IMR-90 (cell line): ENCODE results near the gene ENTPD7. TPM values are rescaled to one million over a fixed set of nuclear protein-coding genes. Genes with fewer than 3 reads are reported as not detected.

ENCODE experiments used
- ATAC-seq: fragments of 200-7000 bp; cut with Tn5 transposase; 2 replicates; pipeline ENCODE4 v1.9.1; 2020; ENCODE audit warnings: low read depth, mild to moderate bottlenecking, moderate library complexity
- BruUV-seq: library from RNA; stranded (reverse); fragments of 400-500 nt; replicated peaks from 2 replicates; lab custom pipeline; 2021; lab: Mats Ljungman, UMichigan
- CTCF ChIA-PET: fragments of 300-600 bp; formaldehyde crosslinking; extraction: SDS; loops from one replicate; lab custom pipeline; 2021; ENCODE audit warnings: antibody characterized with exemption; lab: Yijun Ruan, JAX
- POLR2A ChIA-PET: fragments of 300-600 bp; sonication (Branson Sonifier 250); formaldehyde crosslinking; loops from one replicate; lab custom pipeline; 2022; ENCODE audit warnings: antibody characterized with exemption; ENCODE audit not compliant: unreplicated experiment; lab: Charles Lee
- DNase-seq: peaks from one replicate; pipeline ENCODE4 v3.0.0; 2013
- H2AFZ ChIP-seq: replicated peaks from 2 replicates; pipeline ENCODE3; 2013; ENCODE audit warnings: low read length, mild to moderate bottlenecking; ENCODE audit not compliant: poor library complexity
- H2AK5ac ChIP-seq: 2 replicates; pipeline ENCODE4 v1.6.1; 2013; ENCODE audit warnings: low read depth, low read length, inconsistent platforms
- H2AK9ac ChIP-seq: replicated peaks from 2 replicates; pipeline ENCODE3; 2013; ENCODE audit warnings: mild to moderate bottlenecking, low read depth, low read length, moderate library complexity; ENCODE audit not compliant: poor library complexity
- H2BK120ac ChIP-seq: 2 replicates; pipeline ENCODE4 v1.6.1; 2013; ENCODE audit warnings: low read depth, low read length, inconsistent platforms
- H2BK15ac ChIP-seq: 3 replicates; pipeline ENCODE4 v1.6.1; 2013; ENCODE audit warnings: low read depth, low read length, inconsistent platforms
- H2BK20ac ChIP-seq: 2 replicates; pipeline ENCODE4 v1.6.1; 2013; ENCODE audit warnings: low read depth, mild to moderate bottlenecking, inconsistent platforms, low read length, moderate library complexity
- H2BK5ac ChIP-seq: 2 replicates; pipeline ENCODE4 v1.6.1; 2013; ENCODE audit warnings: mild to moderate bottlenecking, low read depth, low read length, inconsistent platforms; ENCODE audit not compliant: poor library complexity, severe bottlenecking
- H3K14ac ChIP-seq: replicated peaks from 2 replicates; pipeline ENCODE4 v1.6.1; 2013; ENCODE audit warnings: low read depth, low read length, inconsistent platforms
- H3K18ac ChIP-seq: 2 replicates; pipeline ENCODE4 v1.6.1; 2013; ENCODE audit warnings: low read depth, low read length, control low read depth
- H3K23ac ChIP-seq: 2 replicates; pipeline ENCODE4 v1.6.1; 2013; ENCODE audit warnings: low read depth, low read length, inconsistent platforms
- H3K27ac ChIP-seq: 2 replicates; pipeline ENCODE4 v1.5.1; 2013; ENCODE audit warnings: mild to moderate bottlenecking, control low read depth, low read length; ENCODE audit not compliant: insufficient read depth
- H3K27me3 ChIP-seq: 2 replicates; pipeline ENCODE4 v1.6.1; 2013; ENCODE audit warnings: low read length; ENCODE audit not compliant: control insufficient read depth, insufficient read depth
- H3K36me3 ChIP-seq: 2 replicates; pipeline ENCODE4 v1.6.1; 2013; ENCODE audit warnings: low read length, mixed read lengths; ENCODE audit not compliant: control insufficient read depth, insufficient read depth
- H3K4ac ChIP-seq: 2 replicates; pipeline ENCODE4 v1.6.1; 2013; ENCODE audit warnings: low read depth, low read length, inconsistent platforms
- H3K4me1 ChIP-seq: 2 replicates; pipeline ENCODE4 v1.6.1; 2013; ENCODE audit warnings: low read length, mixed read lengths; ENCODE audit not compliant: control insufficient read depth, insufficient read depth
- H3K4me2 ChIP-seq: 2 replicates; pipeline ENCODE4 v1.6.1; 2013; ENCODE audit warnings: low read depth, mild to moderate bottlenecking, control low read depth, low read length, moderate library complexity
- H3K4me3 ChIP-seq: 2 replicates; pipeline ENCODE4 v1.5.1; 2013; ENCODE audit warnings: low read depth, mild to moderate bottlenecking, control low read depth, low read length, moderate library complexity; ENCODE audit not compliant: insufficient read depth
- H3K56ac ChIP-seq: 2 replicates; pipeline ENCODE4 v1.6.1; 2013; ENCODE audit warnings: low read length, inconsistent platforms; ENCODE audit not compliant: insufficient read depth; ENCODE audit errors: extremely low read depth
- H3K79me1 ChIP-seq, 2 experiments: 2 replicates each; pipeline ENCODE4 v1.6.1; 2013; ENCODE audit warnings: low read length in 2 of 2, inconsistent platforms in 1 of 2, low read depth in 1 of 2
- H3K9ac ChIP-seq: 2 replicates; pipeline ENCODE4 v1.6.1; 2013; ENCODE audit warnings: low read depth, low read length, control low read depth
- H3K9me1 ChIP-seq: 2 replicates; pipeline ENCODE4 v1.6.1; 2013; ENCODE audit warnings: low read length, inconsistent platforms; ENCODE audit not compliant: insufficient read depth
- H3K9me3 ChIP-seq: 2 replicates; pipeline ENCODE4 v1.6.1; 2013; ENCODE audit warnings: low read length; ENCODE audit not compliant: control insufficient read depth, insufficient read depth
- H4K20me1 ChIP-seq: 2 replicates; pipeline ENCODE4 v1.6.1; 2013; ENCODE audit warnings: low read length, inconsistent platforms; ENCODE audit not compliant: insufficient read depth
- H4K5ac ChIP-seq: 2 replicates; pipeline ENCODE4 v1.6.1; 2013; ENCODE audit warnings: mild to moderate bottlenecking, low read depth, low read length, control low read depth
- H4K8ac ChIP-seq, 2 experiments: 2 replicates each; pipeline ENCODE4 v1.6.1; 2013; ENCODE audit warnings: low read depth in 2 of 2, low read length in 2 of 2, control low read depth in 1 of 2, inconsistent platforms in 1 of 2
- H4K91ac ChIP-seq: 2 replicates; pipeline ENCODE4 v1.6.1; 2013; ENCODE audit warnings: low read depth, low read length, inconsistent platforms; ENCODE audit not compliant: insufficient read depth
- FOS ChIP-seq: fragments of 150-350 bp; IDR thresholded peaks from 2 replicates; pipeline ENCODE4 v1.6.1; 2016; ENCODE audit warnings: low read depth, low read length
- MXI1 ChIP-seq: IDR thresholded peaks from 2 replicates; pipeline ENCODE4 v1.6.1; 2012; ENCODE audit warnings: low read depth, mild to moderate bottlenecking, low read length, moderate library complexity, borderline replicate concordance
- WGBS, 2 experiments: methylation state at CpG; one replicate each; pipeline versions ENCODE4 v1.1.5 to v1.1.7; 2013; ENCODE audit warnings: missing lambda C conversion rate in 2 of 2; ENCODE audit not compliant: insufficient read length in 1 of 2; ENCODE audit errors: extremely low coverage in 2 of 2; 5-methylcytosine and 5-hydroxymethylcytosine counted together
- dilution Hi-C: fragments of 300-500 bp; cut with HindIII; formaldehyde crosslinking; loops from one replicate; pipeline ENCODE4 v1.14.3; 2018; ENCODE audit warnings: low sequenced_read_pairs; ENCODE audit not compliant: unreplicated experiment
- in situ Hi-C: fragments of 300-500 bp; cut with MboI; formaldehyde crosslinking; loops from 3 replicates; pipeline ENCODE4 v1.14.3; 2019; ENCODE audit warnings: low sequenced_read_pairs, inconsistent platforms, mixed read lengths
- intact Hi-C: fragments of 100-400 bp; cut with micrococcal nuclease; formaldehyde crosslinking; loops from 2 replicates; pipeline ENCODE4 v1.10.0; 2022
- polyA plus RNA-seq, 3 experiments: library from polyadenylated mRNA; depleted of rRNA; stranded (reverse); fragments of >200 nt; gene quantifications; 2 replicates each; pipeline ENCODE4 v1.2.3, GENCODE V29; 2012; ENCODE audit warnings: low replicate concordance in 1 of 3
- total RNA-seq: library from RNA; depleted of rRNA; stranded (reverse); fragments of >200 nt; gene quantifications from 2 replicates; pipeline ENCODE4 v1.2.3, GENCODE V29; 2012
- TF ChIP-seq, protein P1 (sequence below): fragments of 150-350 bp; IDR thresholded peaks from 2 replicates; pipeline ENCODE4 v1.6.1; 2017; ENCODE audit warnings: mild to moderate bottlenecking, antibody characterized with exemption, low read length, low read depth
- TF ChIP-seq, protein P2 (sequence below): conservative IDR thresholded peaks from 2 replicates; pipeline ENCODE4 v1.5.1; 2012; ENCODE audit warnings: mild to moderate bottlenecking, low read depth, low read length, improper control_type of control experiment

Gene ENTPD7
- total and polyA plus RNA-seq, 2 of the 4 experiments (the other 2 are of a cell fraction): 8.0 to 23.3 TPM

DNA sequence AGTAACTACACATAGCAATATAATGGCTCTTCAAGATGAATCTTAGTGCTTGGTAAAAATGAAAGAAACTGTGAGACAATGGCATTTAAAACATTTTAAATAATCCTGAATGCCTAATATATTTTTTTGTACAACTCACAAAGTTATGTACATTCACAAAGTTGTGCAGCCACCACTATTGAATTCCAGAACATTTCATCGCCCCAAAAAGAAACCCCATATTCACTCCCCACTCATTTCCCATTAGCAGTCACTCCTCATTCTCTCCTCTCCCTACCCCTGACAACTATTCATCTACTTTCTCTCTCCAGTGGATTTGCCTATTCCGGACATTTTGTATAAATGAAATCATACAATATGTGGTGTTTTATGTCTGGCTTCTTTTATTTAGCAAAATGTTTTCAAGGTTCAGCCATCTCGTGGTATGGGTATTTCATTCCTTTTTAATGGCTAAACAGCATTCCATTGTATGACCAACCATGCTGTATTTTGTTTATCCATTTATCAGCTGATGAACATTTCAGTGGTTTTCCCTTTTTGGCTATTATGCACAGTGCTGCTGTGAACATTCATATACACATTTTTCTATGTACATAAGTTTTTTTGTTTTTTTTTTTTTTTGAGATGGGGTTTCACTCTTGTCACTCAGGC lies 34.7 kb downstream of the ENTPD7 start:
- BruUV-seq: no TSS peak
- Histone ChIP-seq H3K27me3 (no peaks in the 10 kb centered on the region), H2BK120ac (peak overlapping the region; percentile 94), H3K9me3 (no peaks in the 10 kb centered on the region), H2BK15ac (peak overlapping the region; percentile 64; the same call in 1 of the 3 replicates), H2BK20ac (peak overlapping the region; percentile 91), H4K8ac (peak overlapping the region; percentile 3 to 91; a peak in 3 of 4 replicates), H2AK5ac (no peak overlapping the region), H3K9ac (peak overlapping the region; percentile 12; the same call in 1 of the 2 replicates), H4K5ac (peak overlapping the region; percentile 80; the same call in 1 of the 2 replicates), H2BK5ac (peak overlapping the region; percentile 100), H3K14ac (peak overlapping the region; percentile 77; the same call in 1 of the 2 replicates), H3K9me1 (peaks cover 8% of the 10 kb centered on the region), H3K56ac (peak overlapping the region; percentile 55; the same call in 1 of the 2 replicates), H3K4me2 (peak overlapping the region; percentile 90; the same call in 1 of the 2 replicates), H3K4me3 (no peak overlapping the region; the same call in 1 of the 2 replicates), H3K36me3 (peaks cover 35% of the 10 kb centered on the region), H3K4ac (peak overlapping the region; percentile 78), H3K4me1 (peaks cover 15% of the 10 kb centered on the region), H4K20me1 (no peaks in the 10 kb centered on the region), H2AFZ (no peak overlapping the region), H4K91ac (peak overlapping the region; percentile 55; the same call in 1 of the 2 replicates), H3K23ac (peak overlapping the region; percentile 81; the same call in 1 of the 2 replicates), H3K18ac (peak overlapping the region; percentile 98), H3K79me1 (peaks cover 13 to 24% of the 10 kb centered on the region in 2 experiments; a peak in 3 of 4 replicates), H3K27ac (peak overlapping the region; percentile 96), H2AK9ac (no peak overlapping the region)
- TF ChIP-seq MXI1 (no peak), FOS (peak; percentile 47; the same call in 1 of the 2 replicates)
- TF ChIP-seq, protein P1, sequence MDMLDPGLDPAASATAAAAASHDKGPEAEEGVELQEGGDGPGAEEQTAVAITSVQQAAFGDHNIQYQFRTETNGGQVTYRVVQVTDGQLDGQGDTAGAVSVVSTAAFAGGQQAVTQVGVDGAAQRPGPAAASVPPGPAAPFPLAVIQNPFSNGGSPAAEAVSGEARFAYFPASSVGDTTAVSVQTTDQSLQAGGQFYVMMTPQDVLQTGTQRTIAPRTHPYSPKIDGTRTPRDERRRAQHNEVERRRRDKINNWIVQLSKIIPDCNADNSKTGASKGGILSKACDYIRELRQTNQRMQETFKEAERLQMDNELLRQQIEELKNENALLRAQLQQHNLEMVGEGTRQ: peak; percentile 34; the same call in 1 of the 2 replicates
- TF ChIP-seq, protein P2, sequence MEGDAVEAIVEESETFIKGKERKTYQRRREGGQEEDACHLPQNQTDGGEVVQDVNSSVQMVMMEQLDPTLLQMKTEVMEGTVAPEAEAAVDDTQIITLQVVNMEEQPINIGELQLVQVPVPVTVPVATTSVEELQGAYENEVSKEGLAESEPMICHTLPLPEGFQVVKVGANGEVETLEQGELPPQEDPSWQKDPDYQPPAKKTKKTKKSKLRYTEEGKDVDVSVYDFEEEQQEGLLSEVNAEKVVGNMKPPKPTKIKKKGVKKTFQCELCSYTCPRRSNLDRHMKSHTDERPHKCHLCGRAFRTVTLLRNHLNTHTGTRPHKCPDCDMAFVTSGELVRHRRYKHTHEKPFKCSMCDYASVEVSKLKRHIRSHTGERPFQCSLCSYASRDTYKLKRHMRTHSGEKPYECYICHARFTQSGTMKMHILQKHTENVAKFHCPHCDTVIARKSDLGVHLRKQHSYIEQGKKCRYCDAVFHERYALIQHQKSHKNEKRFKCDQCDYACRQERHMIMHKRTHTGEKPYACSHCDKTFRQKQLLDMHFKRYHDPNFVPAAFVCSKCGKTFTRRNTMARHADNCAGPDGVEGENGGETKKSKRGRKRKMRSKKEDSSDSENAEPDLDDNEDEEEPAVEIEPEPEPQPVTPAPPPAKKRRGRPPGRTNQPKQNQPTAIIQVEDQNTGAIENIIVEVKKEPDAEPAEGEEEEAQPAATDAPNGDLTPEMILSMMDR: no peak
- WGBS, 2 experiments: no CpG with 5 or more reads among the region's 3 CpGs
- in situ Hi-C loops (no loop called here), dilution Hi-C loops (no loop called here), intact Hi-C loops (loop anchor here (1.0 kb wide), 1 partner anchor 73 kb away; no protein-coding TSS in a partner anchor)
- ChIA-PET CTCF (interaction anchor here (0.7 to 1.2 kb wide), 3 partner anchors 15 to 121 kb away, joined by 3 to 6 read pairs (median 3); no protein-coding TSS in a partner anchor), POLR2A (no interaction called here)
- DNase-seq (peak; percentile 91), ATAC-seq (peak; percentile 90)
